ENCODE results near the gene RBBP5. TPM values are rescaled to one million over a fixed set of nuclear protein-coding genes. Genes with fewer than 3 reads are reported as not detected.

RBBP5 gene
- total and polyA plus RNA-seq, 2 of the 4 experiments (the other 2 are of a cell fraction) = 7.3 to 37.5 TPM

DNA sequence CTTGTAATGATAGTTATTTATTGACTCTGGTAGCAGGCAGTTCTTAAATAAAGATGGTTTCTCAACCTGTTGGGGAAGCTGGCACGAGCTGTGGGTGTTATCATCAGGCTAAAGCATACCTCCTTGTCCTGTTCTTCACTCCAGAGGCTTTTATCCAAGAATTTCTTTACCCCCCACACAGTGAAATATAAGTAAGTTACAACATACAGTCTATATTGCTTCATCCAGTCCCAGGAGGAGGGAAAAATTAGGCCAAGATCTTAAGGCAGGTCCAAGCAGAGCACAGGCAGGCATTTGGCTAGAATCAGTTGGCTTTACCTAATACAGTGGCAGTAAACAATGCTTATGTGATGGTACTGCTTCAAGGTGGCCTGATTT, 43.9 kb downstream of the RBBP5 start:
- H3K9ac ChIP-seq (ENCODE audit: low read depth, low read length) = no peak overlapping the region
- H3K23ac ChIP-seq (ENCODE audit: low read depth, low read length) = no peak overlapping the region
- TF ChIP-seq RAD21 (IDR thresholded peaks at IDR 0.05; ENCODE audit: low read length) (no peak), RFX5 (IDR thresholded peaks at IDR 0.05; ENCODE audit: low read depth, low read length) (no peak), BHLHE40 (IDR thresholded peaks at IDR 0.05; ENCODE audit: low read depth, low read length) (no peak), NFE2L2 (IDR thresholded peaks at IDR 0.05; ENCODE audit: low read depth, low read length) (no peak), MAFK (IDR thresholded peaks at IDR 0.05; ENCODE audit: low read depth, low read length) (no peak), POLR2A (IDR thresholded peaks at IDR 0.05; ENCODE audit: low read depth, low read length) (no peak), CEBPB (IDR thresholded peaks at IDR 0.05; ENCODE audit: low read depth, low read length) (no peak), USF2 (IDR thresholded peaks at IDR 0.05; ENCODE audit: low read depth, low read length) (no peak), ELK1 (IDR thresholded peaks at IDR 0.05; ENCODE audit: borderline replicate concordance, low read depth, low read length) (no peak), FOS (IDR thresholded peaks at IDR 0.05; ENCODE audit: low read depth, low read length) (no peak), CHD1 (IDR thresholded peaks at IDR 0.05; ENCODE audit: low read depth, low read length) (no peak)
- TF ChIP-seq, protein P1, sequence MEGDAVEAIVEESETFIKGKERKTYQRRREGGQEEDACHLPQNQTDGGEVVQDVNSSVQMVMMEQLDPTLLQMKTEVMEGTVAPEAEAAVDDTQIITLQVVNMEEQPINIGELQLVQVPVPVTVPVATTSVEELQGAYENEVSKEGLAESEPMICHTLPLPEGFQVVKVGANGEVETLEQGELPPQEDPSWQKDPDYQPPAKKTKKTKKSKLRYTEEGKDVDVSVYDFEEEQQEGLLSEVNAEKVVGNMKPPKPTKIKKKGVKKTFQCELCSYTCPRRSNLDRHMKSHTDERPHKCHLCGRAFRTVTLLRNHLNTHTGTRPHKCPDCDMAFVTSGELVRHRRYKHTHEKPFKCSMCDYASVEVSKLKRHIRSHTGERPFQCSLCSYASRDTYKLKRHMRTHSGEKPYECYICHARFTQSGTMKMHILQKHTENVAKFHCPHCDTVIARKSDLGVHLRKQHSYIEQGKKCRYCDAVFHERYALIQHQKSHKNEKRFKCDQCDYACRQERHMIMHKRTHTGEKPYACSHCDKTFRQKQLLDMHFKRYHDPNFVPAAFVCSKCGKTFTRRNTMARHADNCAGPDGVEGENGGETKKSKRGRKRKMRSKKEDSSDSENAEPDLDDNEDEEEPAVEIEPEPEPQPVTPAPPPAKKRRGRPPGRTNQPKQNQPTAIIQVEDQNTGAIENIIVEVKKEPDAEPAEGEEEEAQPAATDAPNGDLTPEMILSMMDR (conservative IDR thresholded peaks at IDR 0.05; ENCODE audit: low read depth, low read length) = no peak
- H4K8ac ChIP-seq (ENCODE audit: low read depth in 2 of 2, low read length in 2 of 2) = no peak overlapping the region
- no peak overlapping the region for H3K18ac ChIP-seq (ENCODE audit: low read depth, low read length)
- H3K36me3 ChIP-seq (ENCODE audit: control insufficient read depth, insufficient read depth, low read length) = no peaks in the 10 kb centered on the region
- H3K4me1 ChIP-seq (ENCODE audit: control insufficient read depth, insufficient read depth, low read length) = no peaks in the 10 kb centered on the region; the same call in 1 of the 2 replicates
- BruUV-seq (replicated peaks) = no TSS peak
- H2AFZ ChIP-seq (replicated peaks; ENCODE audit: low read length, poor library complexity) = no peak overlapping the region
- ChIA-PET CTCF (no interaction called here), POLR2A (ENCODE audit: unreplicated experiment) (no interaction called here)
- ATAC-seq (ENCODE audit: low read depth) (peak; percentile 16), DNase-seq (no peak)
- no peak overlapping the region for H3K4ac ChIP-seq (ENCODE audit: low read depth, low read length)
- H4K5ac ChIP-seq (ENCODE audit: low read depth, low read length) = no peak overlapping the region
- no peaks in the 10 kb centered on the region for H3K9me3 ChIP-seq (ENCODE audit: control insufficient read depth, insufficient read depth, low read length)
- no peak overlapping the region for H3K27ac ChIP-seq (ENCODE audit: insufficient read depth, low read length)
- H3K9me1 ChIP-seq (ENCODE audit: insufficient read depth, low read length) = no peaks in the 10 kb centered on the region; the same call in 1 of the 2 replicates
- dilution Hi-C loops (cut with HindIII; ENCODE audit: low sequenced_read_pairs, unreplicated experiment) (no loop called here), intact Hi-C loops (cut with micrococcal nuclease) (no loop called here), in situ Hi-C loops (cut with MboI; ENCODE audit: low sequenced_read_pairs) (no loop called here)
- no peak overlapping the region for H4K91ac ChIP-seq (ENCODE audit: insufficient read depth, low read depth, low read length)
- H4K20me1 ChIP-seq (ENCODE audit: insufficient read depth, low read length) = no peaks in the 10 kb centered on the region
- H2BK15ac ChIP-seq (ENCODE audit: low read depth, low read length) = no peak overlapping the region
- H3K27me3 ChIP-seq (ENCODE audit: control insufficient read depth, insufficient read depth, low read length) = no peaks in the 10 kb centered on the region
- WGBS, 2 experiments (ENCODE audit: extremely low coverage in 2 of 2, insufficient read length in 1 of 2) = no CpG with 5 or more reads among the region's 1 CpG
- no peak overlapping the region for H3K4me2 ChIP-seq (ENCODE audit: low read depth, low read length)
- no peak overlapping the region for H3K4me3 ChIP-seq (ENCODE audit: insufficient read depth, low read depth, low read length)
- H2BK120ac ChIP-seq (ENCODE audit: low read depth, low read length) = no peak overlapping the region
- no peak overlapping the region for H2BK20ac ChIP-seq (ENCODE audit: low read depth, low read length)
- H3K79me1 ChIP-seq (ENCODE audit: low read depth in 1 of 2, low read length in 2 of 2) = no peaks in the 10 kb centered on the region; a peak in 1 of 4 replicates
- no peak overlapping the region for H2BK5ac ChIP-seq (ENCODE audit: low read depth, low read length, poor library complexity, severe bottlenecking)
- H2AK9ac ChIP-seq (replicated peaks; ENCODE audit: low read depth, low read length, poor library complexity) = no peak overlapping the region
- no peak overlapping the region for H3K56ac ChIP-seq (ENCODE audit: extremely low read depth, insufficient read depth, low read length)
- no peak overlapping the region for H3K14ac ChIP-seq (replicated peaks; ENCODE audit: low read depth, low read length)
- H2AK5ac ChIP-seq (ENCODE audit: low read depth, low read length) = no peak overlapping the region

Data from IMR-90 (cell line).